Activated naive CD8-positive, alpha-beta T cell treated with anti-CD3 and anti-CD28 coated beads, Interleukin-2, amount 50 U/mL, for 24 hours (primary cell): ENCODE data around the gene UBN1.

Experiments
- ATAC-seq: fragments of 150-1000 bp; cut with Tn5 transposase; one replicate; pipeline ENCODE4 v1.10.0; 2021
- DNase-seq: peaks from one replicate; pipeline ENCODE4 v3.0.0; 2021
- H3K27ac Mint-ChIP-seq: one replicate; pipeline ENCODE4 v1.8.0; 2021; ENCODE audit warnings: mild to moderate bottlenecking, mixed read lengths
- H3K27me3 Mint-ChIP-seq: one replicate; pipeline ENCODE4 v1.8.0; 2021; ENCODE audit warnings: mixed read lengths
- H3K36me3 Mint-ChIP-seq: one replicate; pipeline ENCODE4 v1.8.0; 2021; ENCODE audit warnings: low read depth, mixed read lengths
- H3K4me1 Mint-ChIP-seq: one replicate; pipeline ENCODE4 v1.8.0; 2021; ENCODE audit warnings: mixed read lengths
- H3K4me3 Mint-ChIP-seq: one replicate; pipeline ENCODE4 v1.8.0; 2021; ENCODE audit warnings: mild to moderate bottlenecking, moderate library complexity, mixed read lengths
- H3K9me3 Mint-ChIP-seq: one replicate; pipeline ENCODE4 v1.8.0; 2021; ENCODE audit warnings: mixed read lengths

The UBN1 gene

DNA sequence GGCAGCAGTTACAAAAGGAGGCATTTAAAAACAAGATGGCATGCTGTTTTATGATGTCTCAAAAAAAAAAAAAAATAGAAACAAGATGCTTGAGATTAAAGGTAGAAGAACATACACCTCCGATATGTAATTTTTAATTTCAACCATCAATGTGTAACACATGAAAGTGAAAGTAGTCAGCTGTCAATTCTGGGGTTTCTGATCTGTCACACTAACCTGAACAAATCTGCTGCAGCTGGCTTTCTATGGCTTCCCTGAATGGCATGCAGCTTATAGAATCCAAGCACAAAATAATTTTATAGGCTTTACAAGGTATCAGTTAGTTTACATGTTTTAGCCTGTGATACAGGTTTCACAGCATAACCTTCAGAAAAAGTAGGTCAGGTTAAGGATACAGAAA lies 13.7 kb upstream of the UBN1 start:
- Mint-ChIP-seq H3K36me3 (peaks cover 46% of the 10 kb centered on the region), H3K27me3 (no peaks in the 10 kb centered on the region), H3K27ac (no peak overlapping the region), H3K4me3 (no peak overlapping the region), H3K4me1 (peaks cover 7% of the 10 kb centered on the region), H3K9me3 (no peaks in the 10 kb centered on the region)
- ATAC-seq = no peak
- DNase-seq = no peak

DNA sequence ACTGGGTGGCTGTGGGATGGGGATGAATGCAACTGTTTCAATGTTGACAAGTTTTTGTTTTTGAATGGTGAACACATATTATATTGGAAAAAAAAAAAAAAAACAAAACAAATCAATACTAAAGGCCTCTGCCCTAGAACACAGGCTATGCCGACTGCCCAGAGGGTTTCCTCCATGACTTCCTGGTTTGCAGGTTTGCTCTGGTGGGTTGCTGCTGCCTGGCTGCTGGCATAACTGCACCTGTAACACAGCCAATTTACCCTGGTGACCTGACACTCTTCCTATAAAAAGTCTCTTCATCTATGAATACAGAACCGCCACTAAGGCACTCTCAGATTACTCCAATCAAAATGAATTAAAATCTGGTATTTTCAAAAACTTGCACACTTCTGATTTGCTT lies 10.6 kb upstream of the UBN1 start:
- Mint-ChIP-seq H3K36me3 (peaks cover 54% of the 10 kb centered on the region), H3K4me3 (no peak overlapping the region), H3K27me3 (no peaks in the 10 kb centered on the region), H3K4me1 (peaks cover 7% of the 10 kb centered on the region), H3K9me3 (no peaks in the 10 kb centered on the region), H3K27ac (no peak overlapping the region)
- ATAC-seq (no peak), DNase-seq (no peak)

DNA sequence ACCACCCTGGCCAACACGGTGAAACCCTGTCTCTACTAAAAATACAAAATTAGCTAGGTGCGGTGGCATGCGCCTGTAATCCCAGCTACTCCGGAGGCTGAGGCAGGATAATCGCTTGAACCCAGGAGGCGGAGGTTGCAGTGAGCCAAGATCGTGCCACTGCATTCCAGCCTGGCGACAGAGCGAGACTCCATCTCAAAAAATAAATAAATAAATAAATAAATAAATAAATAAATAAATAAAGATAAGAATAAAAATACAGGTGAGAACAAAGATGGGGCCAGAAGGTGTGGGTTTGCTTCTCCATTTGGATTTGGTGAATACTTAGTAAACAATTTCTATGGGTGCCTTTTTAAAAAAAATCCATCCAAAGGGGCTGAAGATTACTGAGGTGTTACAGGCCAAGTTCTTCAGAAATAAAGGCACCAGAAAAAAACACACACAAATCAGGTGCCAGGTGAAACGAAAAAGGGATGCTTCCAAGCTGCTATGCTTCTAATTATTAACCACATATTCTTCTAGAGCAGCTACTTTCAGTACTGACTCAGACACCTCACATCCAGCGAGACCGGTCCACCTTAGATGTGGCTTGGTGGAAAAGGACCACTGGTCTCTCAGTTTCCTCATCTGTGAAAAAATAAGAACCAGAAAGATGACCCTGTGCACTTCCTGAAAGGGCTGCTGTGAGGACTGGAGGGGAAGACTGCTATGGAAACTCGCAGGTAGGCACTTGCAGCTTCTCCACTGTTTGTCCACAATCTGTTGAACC lies 9.4 kb upstream of the UBN1 start:
- Mint-ChIP-seq H3K27ac (peak overlapping the region; percentile 39), H3K36me3 (peaks cover 56% of the 10 kb centered on the region), H3K9me3 (no peaks in the 10 kb centered on the region), H3K4me3 (no peak overlapping the region), H3K27me3 (no peaks in the 10 kb centered on the region), H3K4me1 (peaks cover 3% of the 10 kb centered on the region)
- DNase-seq = no peak
- ATAC-seq = no peak

DNA sequence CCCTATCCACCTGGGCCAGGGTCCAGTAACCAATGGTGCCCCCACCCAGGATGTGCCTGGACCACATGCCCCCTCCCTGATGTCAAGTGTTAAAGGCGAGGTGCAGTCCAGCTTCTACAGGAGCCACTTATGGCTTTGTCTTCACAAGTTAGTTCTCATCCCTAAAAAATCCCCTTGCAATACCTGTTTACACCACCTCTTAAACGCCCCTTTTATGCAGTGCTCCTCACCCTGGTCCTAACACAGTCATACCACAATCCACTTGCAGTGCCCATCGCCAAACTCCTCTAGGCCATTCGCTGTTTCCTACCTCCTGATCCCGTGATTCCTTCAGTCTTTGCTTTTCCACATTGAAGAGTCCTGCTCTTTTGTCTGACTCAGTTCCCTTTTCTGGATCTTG lies 7.3 kb upstream of the UBN1 start:
- Mint-ChIP-seq H3K27ac (no peak overlapping the region), H3K27me3 (no peaks in the 10 kb centered on the region), H3K36me3 (peaks cover 59% of the 10 kb centered on the region), H3K4me1 (peaks cover 3% of the 10 kb centered on the region), H3K9me3 (no peaks in the 10 kb centered on the region), H3K4me3 (no peak overlapping the region)
- no peak for DNase-seq
- no peak for ATAC-seq

DNA sequence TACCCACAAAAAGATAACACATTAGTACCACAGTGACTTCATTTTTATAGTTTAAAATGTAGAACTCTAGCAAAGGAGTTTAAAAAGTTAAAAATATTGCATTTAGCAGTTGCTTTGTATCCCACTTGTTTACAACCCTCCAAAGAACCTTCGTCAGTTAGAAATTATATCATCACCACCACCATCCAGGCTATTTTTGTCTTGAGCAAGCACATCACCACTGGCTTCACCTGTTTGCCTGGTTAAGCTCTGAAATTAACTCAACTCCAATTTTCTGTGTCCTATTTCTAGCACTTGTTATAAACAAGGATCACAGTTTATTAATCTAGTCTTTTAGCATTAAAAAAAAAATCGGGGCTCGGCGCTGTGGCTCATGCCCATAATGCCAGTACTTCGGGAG lies 6.3 kb upstream of the UBN1 start:
- H3K36me3 Mint-ChIP-seq = peaks cover 63% of the 10 kb centered on the region
- H3K4me3 Mint-ChIP-seq = no peak overlapping the region
- no peak for DNase-seq
- no peaks in the 10 kb centered on the region for H3K9me3 Mint-ChIP-seq
- H3K4me1 Mint-ChIP-seq = peaks cover 11% of the 10 kb centered on the region
- ATAC-seq = no peak
- no peaks in the 10 kb centered on the region for H3K27me3 Mint-ChIP-seq
- peak overlapping the region; percentile 32 for H3K27ac Mint-ChIP-seq

DNA sequence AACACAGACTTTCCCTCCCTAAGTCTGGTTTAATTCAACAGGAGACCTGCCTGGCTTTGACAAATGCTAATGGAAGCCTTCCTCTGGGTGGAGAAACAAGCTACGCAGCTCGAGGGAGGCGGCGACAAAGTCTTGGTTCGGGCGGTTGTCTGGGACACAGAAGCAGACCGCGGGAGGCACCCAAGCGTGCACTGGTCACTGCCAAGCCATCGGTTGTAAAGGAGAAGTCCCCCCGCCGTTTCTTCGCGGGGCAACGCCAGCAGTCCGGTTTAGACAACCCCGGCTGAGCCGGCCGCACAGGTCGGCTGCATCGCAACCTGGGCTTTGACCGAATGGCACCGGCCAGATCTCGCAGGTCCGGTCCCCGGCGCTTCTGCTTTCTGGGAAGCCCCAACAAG lies 779 bp upstream of the UBN1 start:
- Mint-ChIP-seq H3K27me3 (no peaks in the 10 kb centered on the region), H3K9me3 (no peaks in the 10 kb centered on the region), H3K27ac (peak overlapping the region; percentile 81), H3K36me3 (peaks cover 35% of the 10 kb centered on the region), H3K4me1 (peaks cover 50% of the 10 kb centered on the region), H3K4me3 (peak overlapping the region; percentile 90)
- peak; percentile 26 for DNase-seq
- no peak for ATAC-seq

DNA sequence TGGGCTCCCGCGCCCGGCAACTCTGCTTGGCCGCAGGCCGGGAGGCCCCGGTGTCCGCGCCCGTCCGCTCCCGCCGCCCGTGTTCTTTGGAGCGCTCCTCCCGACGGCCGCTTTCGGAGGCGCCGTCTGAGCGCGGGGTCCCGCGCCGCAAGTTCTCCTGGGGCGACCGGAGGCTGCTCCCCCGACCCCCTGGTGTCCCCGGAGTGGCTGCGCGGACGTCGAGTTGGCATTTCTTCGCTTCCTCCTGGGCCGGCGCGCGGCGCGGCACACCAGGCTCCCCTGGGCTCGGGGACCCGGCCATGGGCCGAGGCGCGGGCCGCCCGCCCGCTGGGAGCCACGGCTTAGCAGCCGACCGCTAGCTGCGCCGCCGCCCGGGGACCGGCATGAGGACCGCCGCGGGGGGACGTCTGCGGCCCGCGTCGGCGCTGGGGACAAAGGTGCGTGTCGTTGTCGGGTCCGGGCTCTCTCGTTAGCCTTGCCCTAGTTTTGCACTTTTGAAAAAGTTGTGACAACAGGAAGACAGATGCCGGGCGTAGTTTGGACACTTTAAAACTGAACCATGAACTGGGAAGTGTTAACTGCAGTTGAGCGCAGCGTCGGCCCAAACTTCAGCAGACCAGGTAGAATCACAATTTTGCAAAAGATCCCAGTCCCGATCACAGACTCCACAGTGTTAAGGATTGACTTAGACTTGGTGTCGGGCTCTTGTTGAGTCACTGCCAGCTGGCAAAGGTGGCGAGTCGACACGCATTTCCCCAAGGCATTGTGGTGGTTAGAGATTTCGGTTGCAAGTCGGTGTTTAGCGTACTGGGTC lies 700 bp downstream of the UBN1 start:
- Mint-ChIP-seq H3K9me3 (no peaks in the 10 kb centered on the region), H3K27ac (peak overlapping the region; percentile 83), H3K27me3 (no peaks in the 10 kb centered on the region), H3K4me1 (peaks cover 56% of the 10 kb centered on the region), H3K36me3 (peaks cover 26% of the 10 kb centered on the region), H3K4me3 (peak overlapping the region; percentile 91)
- ATAC-seq (peak; percentile 11), DNase-seq (peak; percentile 44)

DNA sequence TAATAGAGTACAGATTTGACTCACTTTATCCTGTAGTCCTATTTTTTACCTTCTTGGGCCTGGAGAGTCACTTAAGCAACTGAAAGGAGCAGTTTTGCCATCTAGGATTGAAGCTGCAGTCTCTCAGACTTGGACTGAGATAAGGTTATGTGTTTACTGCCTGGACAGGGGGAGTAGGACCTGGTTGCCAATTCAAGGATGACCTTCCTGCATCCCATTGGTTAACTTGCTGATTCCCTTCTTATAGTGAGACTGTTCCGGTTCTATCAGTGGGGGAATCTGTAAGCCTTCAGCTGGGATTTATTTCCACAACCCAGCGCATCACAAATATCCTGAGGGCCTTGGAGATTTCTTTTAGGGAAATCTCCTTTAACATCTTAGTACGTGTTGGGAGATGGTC lies 2.9 kb downstream of the UBN1 start:
- H3K4me1 Mint-ChIP-seq = peaks cover 52% of the 10 kb centered on the region
- peak overlapping the region; percentile 91 for H3K4me3 Mint-ChIP-seq
- H3K27me3 Mint-ChIP-seq = no peaks in the 10 kb centered on the region
- H3K9me3 Mint-ChIP-seq = no peaks in the 10 kb centered on the region
- DNase-seq (no peak), ATAC-seq (no peak)
- H3K36me3 Mint-ChIP-seq = peaks cover 24% of the 10 kb centered on the region
- H3K27ac Mint-ChIP-seq = no peak overlapping the region

DNA sequence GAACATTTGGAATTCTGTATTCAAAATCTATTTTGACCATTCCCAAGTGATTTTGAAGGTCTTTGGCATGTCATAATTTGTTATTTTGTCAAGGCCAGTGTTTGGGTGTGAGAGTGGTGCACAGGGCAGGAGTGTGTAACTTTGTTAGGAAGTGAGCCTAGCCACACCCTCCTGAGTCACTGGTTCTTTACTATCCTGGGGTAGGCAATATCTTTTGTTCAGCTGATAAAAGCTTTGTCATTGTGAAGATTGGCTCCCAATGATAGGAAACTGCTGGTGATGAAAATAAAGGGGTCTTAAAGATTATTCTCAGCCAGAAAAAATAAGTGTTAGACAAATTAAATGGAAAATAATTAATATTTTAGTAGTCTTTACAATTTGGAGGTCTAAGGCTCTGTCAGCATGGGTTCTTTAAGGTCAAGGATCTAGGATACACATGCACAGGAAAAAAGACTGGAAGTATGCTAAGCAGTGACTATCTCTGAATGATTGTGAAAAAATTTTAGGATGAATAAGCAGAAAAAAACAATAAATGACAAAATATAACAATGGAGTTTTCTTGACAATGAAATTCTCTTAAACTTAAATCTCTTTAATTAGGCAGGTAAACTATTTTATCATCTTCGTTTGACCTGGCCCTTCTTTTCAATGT lies 5.1 kb downstream of the UBN1 start:
- peaks cover 40% of the 10 kb centered on the region for H3K4me1 Mint-ChIP-seq
- no peaks in the 10 kb centered on the region for H3K27me3 Mint-ChIP-seq
- no peaks in the 10 kb centered on the region for H3K9me3 Mint-ChIP-seq
- H3K36me3 Mint-ChIP-seq = peaks cover 23% of the 10 kb centered on the region
- ATAC-seq (no peak), DNase-seq (no peak)
- no peak overlapping the region for H3K27ac Mint-ChIP-seq
- no peak overlapping the region for H3K4me3 Mint-ChIP-seq

DNA sequence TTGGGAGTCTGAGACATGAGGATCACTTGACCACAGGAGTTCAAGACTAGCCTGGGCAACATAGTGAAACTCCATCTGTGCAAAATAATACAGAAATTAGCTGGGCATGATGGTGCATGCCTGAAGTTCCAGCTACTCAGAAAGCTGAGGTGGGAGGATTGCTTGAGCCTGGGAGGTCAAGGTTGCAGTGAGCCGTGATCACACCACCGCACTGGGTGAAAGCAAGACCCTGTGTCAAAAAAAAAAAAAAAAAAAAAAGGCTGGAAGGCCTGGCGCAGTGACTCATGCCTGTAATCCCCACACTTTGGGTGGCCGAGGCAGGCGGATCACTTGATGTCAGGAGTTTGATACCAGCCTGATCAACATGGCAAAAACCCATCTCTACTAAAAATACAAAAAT lies 8.1 kb downstream of the UBN1 start:
- no peak for ATAC-seq
- Mint-ChIP-seq H3K9me3 (no peaks in the 10 kb centered on the region), H3K4me1 (peaks cover 17% of the 10 kb centered on the region), H3K27me3 (no peaks in the 10 kb centered on the region), H3K4me3 (no peak overlapping the region), H3K27ac (no peak overlapping the region), H3K36me3 (peaks cover 48% of the 10 kb centered on the region)
- no peak for DNase-seq

DNA sequence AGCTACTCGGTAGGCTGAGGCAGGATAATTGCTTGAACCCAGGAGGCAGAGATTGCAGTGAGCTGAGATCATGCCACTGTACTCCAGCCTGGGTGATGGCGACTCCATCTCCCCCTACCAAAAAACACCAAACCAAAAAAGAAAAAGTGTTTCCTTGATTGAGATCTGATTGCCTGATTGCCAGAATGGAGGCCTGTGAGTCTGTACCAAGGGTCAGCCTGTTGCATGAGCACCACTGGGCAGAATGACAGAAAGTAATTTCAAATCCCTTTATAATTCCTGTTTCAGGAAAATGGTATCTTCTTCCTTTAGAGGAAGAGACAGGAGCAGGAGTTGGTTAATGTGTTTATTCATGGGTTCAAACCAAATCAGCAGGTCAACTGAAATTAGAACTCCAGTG lies 8.5 kb downstream of the UBN1 start:
- Mint-ChIP-seq H3K36me3 (peaks cover 50% of the 10 kb centered on the region), H3K27me3 (no peaks in the 10 kb centered on the region), H3K4me1 (peaks cover 13% of the 10 kb centered on the region), H3K9me3 (no peaks in the 10 kb centered on the region), H3K4me3 (no peak overlapping the region), H3K27ac (no peak overlapping the region)
- ATAC-seq (no peak), DNase-seq (no peak)

DNA sequence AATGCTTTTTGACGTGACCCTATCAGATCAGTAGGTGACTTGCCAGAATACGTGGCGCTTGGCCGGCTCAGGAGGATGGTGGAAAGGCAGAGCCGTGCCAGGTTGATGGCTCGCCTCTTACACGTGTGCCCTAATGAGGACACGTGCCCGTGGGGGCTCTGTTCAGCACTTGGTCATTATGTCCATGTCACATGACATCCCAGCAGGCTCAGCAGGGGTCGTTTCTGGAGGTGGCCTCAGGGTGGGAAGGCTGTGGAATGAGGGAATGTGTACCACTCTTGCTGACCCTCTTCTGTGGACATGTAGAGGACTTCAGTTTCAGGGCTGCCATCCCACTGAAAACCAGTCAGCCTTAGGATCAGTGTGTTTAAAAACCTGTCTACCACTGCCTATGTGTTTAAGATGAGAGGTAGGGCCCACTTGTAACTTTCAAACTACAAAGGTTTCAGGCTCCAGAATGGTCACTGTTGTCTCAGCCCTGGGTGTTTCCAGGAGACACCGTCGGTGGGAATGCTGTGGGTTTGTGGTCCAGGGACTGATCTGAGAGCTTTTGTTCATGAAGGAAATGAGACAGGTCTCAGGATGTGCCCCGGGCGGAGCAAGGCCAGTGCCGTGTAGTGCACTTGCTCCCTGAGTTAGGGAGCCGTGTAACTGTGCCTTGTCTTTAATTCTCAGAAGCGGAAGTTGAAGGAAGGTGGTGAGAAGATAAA lies 12.1 kb downstream of the UBN1 start:
- Mint-ChIP-seq H3K9me3 (no peaks in the 10 kb centered on the region), H3K36me3 (peaks cover 45% of the 10 kb centered on the region), H3K4me1 (no peaks in the 10 kb centered on the region), H3K27ac (no peak overlapping the region), H3K27me3 (no peaks in the 10 kb centered on the region), H3K4me3 (no peak overlapping the region)
- no peak for ATAC-seq
- no peak for DNase-seq

DNA sequence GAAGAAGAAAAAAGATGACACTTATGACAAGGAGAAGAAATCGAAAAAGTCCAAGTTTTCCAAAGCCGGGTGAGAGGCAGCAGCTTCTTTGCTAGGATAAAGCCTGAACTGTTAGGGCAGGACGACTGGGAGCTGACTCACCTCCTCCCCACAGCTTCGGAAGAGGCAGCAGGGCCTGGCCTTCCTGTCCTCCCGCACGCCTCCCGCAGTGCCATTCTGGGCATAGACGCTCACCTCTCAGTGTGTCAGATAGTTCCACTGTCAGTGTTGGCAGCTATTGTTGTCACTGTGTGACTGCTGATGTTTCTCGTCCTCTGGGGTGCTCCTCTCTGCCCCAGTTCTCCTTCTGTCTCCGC lies 12.6 kb downstream of the UBN1 start:
- Mint-ChIP-seq H3K27ac (no peak overlapping the region), H3K27me3 (no peaks in the 10 kb centered on the region), H3K9me3 (no peaks in the 10 kb centered on the region), H3K4me3 (no peak overlapping the region), H3K36me3 (peaks cover 43% of the 10 kb centered on the region), H3K4me1 (no peaks in the 10 kb centered on the region)
- no peak for DNase-seq
- ATAC-seq = no peak

DNA sequence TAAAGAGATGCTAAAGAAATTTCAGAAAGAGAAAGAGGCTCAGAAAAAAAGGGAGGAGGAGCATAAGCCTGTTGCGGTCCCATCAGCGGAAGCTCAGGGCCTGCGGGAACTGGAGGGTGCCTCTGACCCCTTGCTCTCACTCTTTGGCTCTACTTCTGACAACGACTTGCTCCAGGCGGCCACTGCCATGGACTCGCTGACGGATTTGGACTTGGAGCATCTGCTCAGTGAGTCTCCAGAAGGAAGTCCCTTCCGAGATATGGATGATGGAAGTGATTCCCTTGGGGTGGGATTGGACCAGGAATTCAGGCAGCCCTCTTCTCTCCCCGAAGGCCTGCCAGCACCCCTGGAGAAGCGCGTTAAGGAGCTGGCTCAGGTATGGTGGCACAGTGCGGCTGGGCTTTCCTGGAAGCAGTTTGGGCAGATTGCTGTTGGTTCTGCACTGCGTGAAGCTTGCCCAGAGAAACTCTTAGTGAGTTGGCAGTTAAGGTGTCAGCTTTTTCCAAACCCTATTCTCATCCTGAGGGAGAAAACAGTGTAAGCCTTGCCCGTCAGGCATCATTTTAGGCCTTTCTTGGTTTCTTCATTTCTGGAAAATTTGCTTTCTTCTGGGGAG lies 13.6 kb downstream of the UBN1 start:
- Mint-ChIP-seq H3K9me3 (no peaks in the 10 kb centered on the region), H3K4me1 (no peaks in the 10 kb centered on the region), H3K36me3 (peaks cover 39% of the 10 kb centered on the region), H3K27me3 (no peaks in the 10 kb centered on the region), H3K27ac (no peak overlapping the region), H3K4me3 (no peak overlapping the region)
- ATAC-seq (no peak), DNase-seq (no peak)
